Measurements from ENCODE around the gene GLYATL1B.

GRCh38 chr11:59053387-59053786 is 32.7 kb upstream of the GLYATL1B start:
- TF ChIP-seq, protein P1, sequence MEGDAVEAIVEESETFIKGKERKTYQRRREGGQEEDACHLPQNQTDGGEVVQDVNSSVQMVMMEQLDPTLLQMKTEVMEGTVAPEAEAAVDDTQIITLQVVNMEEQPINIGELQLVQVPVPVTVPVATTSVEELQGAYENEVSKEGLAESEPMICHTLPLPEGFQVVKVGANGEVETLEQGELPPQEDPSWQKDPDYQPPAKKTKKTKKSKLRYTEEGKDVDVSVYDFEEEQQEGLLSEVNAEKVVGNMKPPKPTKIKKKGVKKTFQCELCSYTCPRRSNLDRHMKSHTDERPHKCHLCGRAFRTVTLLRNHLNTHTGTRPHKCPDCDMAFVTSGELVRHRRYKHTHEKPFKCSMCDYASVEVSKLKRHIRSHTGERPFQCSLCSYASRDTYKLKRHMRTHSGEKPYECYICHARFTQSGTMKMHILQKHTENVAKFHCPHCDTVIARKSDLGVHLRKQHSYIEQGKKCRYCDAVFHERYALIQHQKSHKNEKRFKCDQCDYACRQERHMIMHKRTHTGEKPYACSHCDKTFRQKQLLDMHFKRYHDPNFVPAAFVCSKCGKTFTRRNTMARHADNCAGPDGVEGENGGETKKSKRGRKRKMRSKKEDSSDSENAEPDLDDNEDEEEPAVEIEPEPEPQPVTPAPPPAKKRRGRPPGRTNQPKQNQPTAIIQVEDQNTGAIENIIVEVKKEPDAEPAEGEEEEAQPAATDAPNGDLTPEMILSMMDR (IDR thresholded peaks at IDR 0.05) = no peak
- no peak for TF ChIP-seq POLR2A (IDR thresholded peaks at IDR 0.05)
